Cardiac muscle cell (in vitro differentiated cells and primary cell): ENCODE results near the gene SLC9A9. TPM values are rescaled to one million over a fixed set of nuclear protein-coding genes. Genes with fewer than 3 reads are reported as not detected.

Experiments used
- DNase-seq, 2 donors: peaks; one replicate each; pipeline versions ENCODE4 v3.0.0 to v3.0.0-alpha.2; 2010 to 2017; ENCODE audit warnings: low read depth in 1 of 2, low spot score in 1 of 2
- H3K27ac ChIP-seq: fragments of 200-600 bp; sonication (generic); 2 replicates; pipeline ENCODE4 v1.5.1; 2016
- H3K27me3 ChIP-seq: fragments of 200-600 bp; sonication (generic); 2 replicates; pipeline ENCODE4 v1.6.0; 2016; ENCODE audit warnings: control low read depth
- H3K36me3 ChIP-seq: fragments of 200-600 bp; sonication (generic); 2 replicates; pipeline ENCODE4 v1.5.1; 2016; ENCODE audit warnings: control low read depth
- H3K4me1 ChIP-seq: fragments of 200-600 bp; sonication (generic); 2 replicates; pipeline ENCODE4 v1.8.1; 2017; ENCODE audit warnings: low read depth, mild to moderate bottlenecking, mixed run types
- H3K4me3 ChIP-seq: fragments of 200-600 bp; sonication (generic); 2 replicates; pipeline ENCODE4 v1.5.1; 2016; ENCODE audit warnings: mild to moderate bottlenecking
- H3K9me3 ChIP-seq: fragments of 200-600 bp; sonication (generic); 2 replicates; pipeline ENCODE4 v1.5.1; 2017; ENCODE audit warnings: low read depth, mild to moderate bottlenecking, control low read depth
- CTCF ChIP-seq: IDR thresholded peaks from 2 replicates; pipeline ENCODE4 v1.5.1; 2012; ENCODE audit warnings: low read depth, mild to moderate bottlenecking, low read length
- polyA plus RNA-seq: library from polyadenylated mRNA; unstranded; fragments of >200 nt; fragmentation: Nextera tagmentation; extraction: Ambion mirVana; gene quantifications from 2 replicates; pipeline ENCODE4 v1.2.1, GENCODE V29; 2016
- total RNA-seq: library from RNA; depleted of rRNA; stranded (reverse); fragments of >200 nt; gene quantifications from 2 replicates; pipeline ENCODE4 v1.2.3, GENCODE V29; 2016

The SLC9A9 gene
- total and polyA plus RNA-seq, 2 experiments from 2014 or later: 0.73 to 1.5 TPM

- H3K36me3 ChIP-seq: no peaks in the 10 kb centered on the region
- no peak for TF ChIP-seq CTCF
- H3K27ac ChIP-seq: no peak overlapping the region
- no peaks in the 10 kb centered on the region for H3K9me3 ChIP-seq
- no peaks in the 10 kb centered on the region for H3K4me1 ChIP-seq
- H3K4me3 ChIP-seq: no peak overlapping the region
- H3K27me3 ChIP-seq: no peaks in the 10 kb centered on the region
- DNase-seq: no peak
These were observed 578.5 kb downstream of the SLC9A9 start for GRCh38 chr3:143269741-143270140.

- H3K27me3 ChIP-seq: no peaks in the 10 kb centered on the region
- no peak for TF ChIP-seq CTCF
- H3K4me3 ChIP-seq: no peak overlapping the region
- H3K36me3 ChIP-seq: no peaks in the 10 kb centered on the region
- no peak overlapping the region for H3K27ac ChIP-seq
- no peaks in the 10 kb centered on the region for H3K4me1 ChIP-seq
- no peak for DNase-seq
- no peaks in the 10 kb centered on the region for H3K9me3 ChIP-seq
These were observed 580.3 kb downstream of the SLC9A9 start for GRCh38 chr3:143267989-143268388.

GRCh38 chr3:143266927-143267326 lies 581.3 kb downstream of the SLC9A9 start:
- Histone ChIP-seq H3K4me3 (no peak overlapping the region), H3K4me1 (no peaks in the 10 kb centered on the region), H3K36me3 (no peaks in the 10 kb centered on the region), H3K9me3 (no peaks in the 10 kb centered on the region), H3K27ac (no peak overlapping the region), H3K27me3 (no peaks in the 10 kb centered on the region)
- TF ChIP-seq CTCF: no peak
- no peak for DNase-seq

- H3K4me3 ChIP-seq: no peak overlapping the region
- H3K4me1 ChIP-seq: no peaks in the 10 kb centered on the region
- TF ChIP-seq CTCF: no peak
- H3K36me3 ChIP-seq: no peaks in the 10 kb centered on the region
- no peaks in the 10 kb centered on the region for H3K9me3 ChIP-seq
- peak in 1 of 2 donors; percentile 5 for DNase-seq
- no peaks in the 10 kb centered on the region for H3K27me3 ChIP-seq
- H3K27ac ChIP-seq: no peak overlapping the region
These were observed 581.8 kb downstream of the SLC9A9 start for GRCh38 chr3:143266511-143266910.

GRCh38 chr3:143265501-143266070 lies 582.7 kb downstream of the SLC9A9 start:
- no peak for TF ChIP-seq CTCF
- DNase-seq: no peak
- no peaks in the 10 kb centered on the region for H3K9me3 ChIP-seq
- no peaks in the 10 kb centered on the region for H3K4me1 ChIP-seq
- H3K36me3 ChIP-seq: no peaks in the 10 kb centered on the region
- no peak overlapping the region for H3K4me3 ChIP-seq
- no peaks in the 10 kb centered on the region for H3K27me3 ChIP-seq
- H3K27ac ChIP-seq: no peak overlapping the region
